NCI-H510A treated with DMSO at 0.1 percent for 48 hours (cell line): Measurements from ENCODE around the gene HESX1.

Experiments
- DNase-seq: peaks from one replicate; lab custom pipeline; 2025; lab: John Stamatoyannopoulos, UW

Gene HESX1

GRCh38 chr3:57166660-57167059 is 33.1 kb downstream of the HESX1 start:
- DNase-seq: no peak

- no peak for DNase-seq
Measured at GRCh38 chr3:57165641-57166040, 34.1 kb downstream of the HESX1 start.

- DNase-seq: peak; percentile 61
Measured at GRCh38 chr3:57164657-57165573, 34.9 kb downstream of the HESX1 start, which contains the start of gene IL17RD. Gene IL17RD (minus strand): TSS chr3:57165353. CDS start chr3:57165286, 67 bp downstream.

- no peak for DNase-seq
Measured at GRCh38 chr3:57164217-57164656, 35.5 kb downstream of the HESX1 start.

GRCh38 chr3:57163751-57164150 is 36.0 kb downstream of the HESX1 start:
- DNase-seq: no peak

- DNase-seq: no peak
Measured at GRCh38 chr3:57161915-57162314, 37.9 kb downstream of the HESX1 start.

- DNase-seq: no peak
Measured at GRCh38 chr3:57160765-57161538, 38.8 kb downstream of the HESX1 start.

GRCh38 chr3:57160076-57160764 is 39.6 kb downstream of the HESX1 start:
- no peak for DNase-seq

- no peak for DNase-seq
Measured at GRCh38 chr3:57158813-57159738, 40.7 kb downstream of the HESX1 start.

- DNase-seq: no peak
Measured at GRCh38 chr3:57158325-57158724, 41.5 kb downstream of the HESX1 start.

GRCh38 chr3:57157545-57157944 is 42.2 kb downstream of the HESX1 start:
- no peak for DNase-seq

GRCh38 chr3:57155310-57155643 is 44.5 kb downstream of the HESX1 start:
- DNase-seq: no peak

- DNase-seq: no peak
Measured at GRCh38 chr3:57154470-57155309, 45.1 kb downstream of the HESX1 start.

GRCh38 chr3:57152151-57153143 is 47.3 kb downstream of the HESX1 start:
- DNase-seq: no peak

- no peak for DNase-seq
Measured at GRCh38 chr3:57151749-57152148, 48.0 kb downstream of the HESX1 start.

GRCh38 chr3:57151021-57151449 is 48.7 kb downstream of the HESX1 start:
- no peak for DNase-seq

- no peak for DNase-seq
Measured at GRCh38 chr3:57150113-57150581, 49.6 kb downstream of the HESX1 start.
